Psoas muscle (tissue), 8 donors: ENCODE results near the gene VPS13D. TPM values are rescaled to one million over a fixed set of nuclear protein-coding genes. Genes with fewer than 3 reads are reported as not detected.
A peak's percentile ranks its signal among the peaks of the same experiment; 100 is the strongest.

Experiments used
- ATAC-seq, 4 donors: fragments of 200-7000 bp; cut with Tn5 transposase; one replicate each; pipeline ENCODE4 v1.9.1; 2020; ENCODE audit warnings: moderate library complexity in 3 of 4, mild to moderate bottlenecking in 2 of 4
- DNase-seq, 2 donors: peaks; one replicate each; pipeline ENCODE4 v3.0.0-alpha.2; 2020
- H3K27ac ChIP-seq: fragments of 200-600 bp; one replicate; pipeline ENCODE4 v1.8.0; 2022
- H3K27me3 ChIP-seq, 3 donors: fragments of 200-600 bp in 1 of 3; one replicate each; pipeline versions ENCODE4 v1.6.1 to v1.8.0; 2013 to 2022; ENCODE audit warnings: low read length in 2 of 3, mild to moderate bottlenecking in 2 of 3, moderate library complexity in 1 of 3; ENCODE audit not compliant: insufficient read depth in 3 of 3
- H3K36me3 ChIP-seq, 2 donors: fragments of 200-600 bp in 1 of 2; one replicate each; pipeline versions ENCODE4 v1.6.1 to v1.8.0; 2013 to 2022; ENCODE audit warnings: low read depth in 1 of 2, mild to moderate bottlenecking in 1 of 2, moderate library complexity in 1 of 2; ENCODE audit not compliant: insufficient read depth in 1 of 2
- H3K4me1 ChIP-seq: fragments of 200-600 bp; one replicate; pipeline ENCODE4 v1.8.0; 2022
- H3K4me3 ChIP-seq: fragments of 200-600 bp; one replicate; pipeline ENCODE4 v1.8.0; 2022; ENCODE audit warnings: mild to moderate bottlenecking
- H3K9me3 ChIP-seq: fragments of 200-600 bp; one replicate; pipeline ENCODE4 v1.8.0; 2022
- CTCF ChIP-seq: fragments of 200-600 bp; IDR thresholded peaks from one replicate; pipeline ENCODE4 v1.8.0; 2022; ENCODE audit warnings: antibody characterized with exemption
- WGBS, 3 donors: extraction: QIAGEN DNeasy Blood & Tissue Kit; methylation state at CpG; one replicate each; pipeline versions ENCODE4 v1.1.6 to v1.1.7; 2013; 5-methylcytosine and 5-hydroxymethylcytosine counted together
- intact Hi-C, 2 donors: fragments of 100-400 bp; cut with DNase I; formaldehyde crosslinking; loops; one replicate each; pipeline versions ENCODE4 v1.11.0 to v1.14.2; 2022
- polyA plus RNA-seq, 3 donors: library from polyadenylated mRNA; stranded (reverse); fragments of 200-250 nt; gene quantifications; one replicate each; pipeline ENCODE4 v1.2.3, GENCODE V29; 2013
- total RNA-seq, 4 donors: library from RNA; stranded (reverse); fragmentation: NEBNext Ultra II Directional in 2 of 4; extraction: Animal tissue kit (Norgen Biotek cat#: 25700) in 2 of 4; gene quantifications; one replicate each; pipeline versions ENCODE4 v1.2.1 to v1.2.4, GENCODE V29; 2021 to 2023
- donor health status: healthy with polysubstance abuse.
- donor health status: DM: no; HTN: no; CAD: no; lungs with moderate emphysema.
- donor health status: Bipolar disorder and iron deficiency.
- donor health status: healthy.
- donor health status: DM: yes; HTN: yes; CAD: no.
- donor health status: DM: no; HTN: no; CAD: no.
- donor health status: DM: no; HTN: no; CAD: no.
- donor health status: DM: yes; HTN: yes; CAD: no.

Gene VPS13D
- total and polyA plus RNA-seq, 7 donors: 19.9 to 69.1 (median 45.3) TPM

GRCh38 chr1:12475947-12476346 lies 246.1 kb downstream of the VPS13D start:
- no peak for DNase-seq

GRCh38 chr1:12477314-12477713 lies 247.5 kb downstream of the VPS13D start:
- intact Hi-C loops: loop anchor here in 1 of 2 donors (5.0 kb wide), 1 partner anchor 115 kb away; no protein-coding TSS in a partner anchor
- 92 to 96% (median 93%) methylated on average over 5 of the region's 5 CpGs for WGBS, 3 donors
- H3K4me1 ChIP-seq: peaks cover 95% of the 10 kb centered on the region
- H3K36me3 ChIP-seq: no peaks in the 10 kb centered on the region
- ATAC-seq: no peak
- H3K27me3 ChIP-seq: no peaks in the 10 kb centered on the region
- no peaks in the 10 kb centered on the region for H3K9me3 ChIP-seq
- peak overlapping the region; percentile 79 for H3K27ac ChIP-seq
- no peak for TF ChIP-seq CTCF
- no peak for DNase-seq
- H3K4me3 ChIP-seq: no peak overlapping the region

More at GRCh38 chr1:12475947-12476346, 246.1 kb downstream of the VPS13D start:
- H3K4me3 ChIP-seq: no peak overlapping the region
- H3K27ac ChIP-seq: peak overlapping the region; percentile 79
- H3K4me1 ChIP-seq: peaks cover 93% of the 10 kb centered on the region
- 23 to 61% (median 39%) methylated on average over 2 of the region's 2 CpGs for WGBS, 3 donors
- H3K27me3 ChIP-seq: no peaks in the 10 kb centered on the region
- intact Hi-C loops: loop anchor here in 1 of 2 donors (5.0 kb wide), 1 partner anchor 116 kb away; no protein-coding TSS in a partner anchor
- TF ChIP-seq CTCF: no peak
- H3K9me3 ChIP-seq: no peaks in the 10 kb centered on the region
- peak; percentile 43 to 61 (median 56) for ATAC-seq
- no peaks in the 10 kb centered on the region for H3K36me3 ChIP-seq

- Histone ChIP-seq H3K4me3 (peak overlapping the region; percentile 21), H3K9me3 (no peaks in the 10 kb centered on the region), H3K27ac (peak overlapping the region; percentile 79), H3K36me3 (no peaks in the 10 kb centered on the region), H3K27me3 (no peaks in the 10 kb centered on the region), H3K4me1 (peaks cover 87% of the 10 kb centered on the region)
- 8 to 31% (median 11%) methylated on average over 19 of the region's 19 CpGs for WGBS, 3 donors
- intact Hi-C loops: loop anchor here in 1 of 2 donors (5.0 kb wide), 1 partner anchor 114 kb away; no protein-coding TSS in a partner anchor
- ATAC-seq: peak; percentile 39 to 57 (median 53)
- peak; percentile 81 to 88 for DNase-seq
- no peak for TF ChIP-seq CTCF
Observed at GRCh38 chr1:12477936-12478611, 248.2 kb downstream of the VPS13D start.

- Histone ChIP-seq H3K27ac (peak overlapping the region; percentile 79), H3K4me1 (peaks cover 82% of the 10 kb centered on the region), H3K4me3 (peak overlapping the region; percentile 21), H3K36me3 (no peaks in the 10 kb centered on the region), H3K9me3 (no peaks in the 10 kb centered on the region), H3K27me3 (no peaks in the 10 kb centered on the region)
- intact Hi-C loops: loop anchor here in 1 of 2 donors (5.0 kb wide), 1 partner anchor 114 kb away; no protein-coding TSS in a partner anchor
- no peak for TF ChIP-seq CTCF
- ATAC-seq: peak in 3 of 4 donors; percentile 0 to 48 (median 13)
- DNase-seq: peak in 1 of 2 donors; percentile 29
- WGBS, 3 donors: 22 to 59% (median 25%) methylated on average over 11 of the region's 11 CpGs
Observed at GRCh38 chr1:12478612-12478985, 248.8 kb downstream of the VPS13D start.
